RWPE1 (cell line): Measurements from ENCODE around the gene NCBP1.
A peak's percentile ranks its signal among the peaks of the same experiment; 100 is the strongest.

Experiments
- CTCF ChIA-PET: fragments of 350-600 bp; sonication (Branson Sonifier 250); formaldehyde crosslinking; extraction: SDS; loops from one replicate; lab custom pipeline; 2021; lab: Yijun Ruan, JAX
- POLR2A ChIA-PET: fragments of 400-600 bp; formaldehyde crosslinking; extraction: SDS; loops from one replicate; lab custom pipeline; 2020; ENCODE audit warnings: antibody characterized with exemption; ENCODE audit not compliant: low non-redundant PET; lab: Yijun Ruan, JAX
- DNase-seq: peaks from one replicate; pipeline ENCODE4 v3.0.0; 2012; ENCODE audit warnings: low spot score
- H3K27ac ChIP-seq: fragments of 450-650 bp; 2 replicates; pipeline ENCODE4 v1.5.1; 2017
- CTCF ChIP-seq: fragments of 450-650 bp; conservative IDR thresholded peaks from 2 replicates; pipeline ENCODE4 v1.5.1; 2017; ENCODE audit warnings: low read depth, mild to moderate bottlenecking

The NCBP1 gene

GRCh38 chr9:97632248-97632984, 1.2 kb upstream of the NCBP1 start:
- CTCF ChIA-PET, result interaction anchor here (0.6 to 1.3 kb wide), 4 partner anchors 8 to 79 kb away, joined by 3 to 5 read pairs (median 4); no protein-coding TSS in a partner anchor
- TF ChIP-seq CTCF, result no peak

GRCh38 chr9:97633859-97634490, 354 bp downstream of the NCBP1 start:
- peak overlapping the region; percentile 100 for H3K27ac ChIP-seq
- DNase-seq, result peak; percentile 15
- ChIA-PET POLR2A (interaction anchor here (0.6 to 2.0 kb wide), 4 partner anchors 11 to 86 kb away, joined by 3 to 7 read pairs (median 3); no protein-coding TSS in a partner anchor), CTCF (interaction anchor here (0.7 to 1.3 kb wide), 3 partner anchors 18 to 346 kb away, joined by 5 to 7 read pairs (median 5); no protein-coding TSS in a partner anchor)
- TF ChIP-seq CTCF, result no peak

More at GRCh38 chr9:97632248-97632984, 1.2 kb upstream of the NCBP1 start:
- H3K27ac ChIP-seq, result peak overlapping the region; percentile 100
- DNase-seq, result no peak
- POLR2A ChIA-PET, result interaction anchor here (1.5 to 2.0 kb wide), 2 partner anchors 9 to 13 kb away, joined by 4 to 7 read pairs; no protein-coding TSS in a partner anchor

DNA sequence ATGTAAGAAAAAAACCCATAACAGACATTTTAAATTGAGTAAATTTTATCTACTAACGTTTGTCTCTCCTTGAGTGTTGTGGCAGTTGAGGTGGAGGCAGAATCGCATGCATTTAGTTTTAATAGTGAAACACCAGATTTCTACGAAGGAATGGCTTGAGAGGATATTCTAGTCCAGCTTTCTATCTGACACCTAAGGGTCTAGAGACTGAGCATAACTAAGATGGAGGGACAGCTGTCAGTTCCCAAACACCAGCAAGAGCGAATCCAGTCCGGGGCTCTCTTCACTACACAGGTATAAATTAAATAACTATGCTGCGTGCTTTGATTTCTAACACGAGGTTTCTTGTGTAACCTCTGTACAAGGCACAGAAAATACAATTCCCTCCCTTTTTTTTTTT, 1.4 kb downstream of the NCBP1 start:
- TF ChIP-seq CTCF, result no peak
- POLR2A ChIA-PET, result no interaction called here
- DNase-seq, result no peak
- CTCF ChIA-PET, result no interaction called here
- H3K27ac ChIP-seq, result peak overlapping the region; percentile 24

GRCh38 chr9:97636903-97637302, 3.3 kb downstream of the NCBP1 start:
- no peak overlapping the region for H3K27ac ChIP-seq
- ChIA-PET POLR2A (no interaction called here), CTCF (interaction anchor here (0.9 kb wide), 1 partner anchor 68 kb away, joined by 3 read pairs; no protein-coding TSS in a partner anchor)
- TF ChIP-seq CTCF, result no peak
- DNase-seq, result no peak

DNA sequence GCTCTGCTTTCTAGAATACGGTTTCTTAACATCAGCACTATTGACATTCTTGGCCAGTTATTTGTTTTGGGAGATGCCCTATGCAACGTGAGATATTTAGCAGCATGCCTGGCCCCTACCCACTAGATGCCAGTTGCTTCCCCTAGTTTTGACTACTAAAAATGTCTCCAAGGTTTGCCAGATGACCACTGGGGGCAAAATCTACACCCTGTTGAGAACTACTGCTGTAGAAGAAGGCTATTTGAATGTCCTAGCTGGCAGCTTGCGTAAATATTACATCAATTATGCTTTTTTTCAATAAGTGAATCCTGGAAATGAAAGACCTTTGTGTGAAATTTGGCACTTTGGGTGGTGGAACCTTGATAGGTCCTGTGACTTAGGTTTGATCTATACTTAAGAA, 5.0 kb downstream of the NCBP1 start:
- CTCF ChIA-PET, result interaction anchor here (0.6 to 1.2 kb wide), 3 partner anchors 12 to 112 kb away, joined by 3 to 4 read pairs (median 3); no protein-coding TSS in a partner anchor

More for the DNA sequence above, 5.0 kb downstream of the NCBP1 start:
- DNase-seq, result no peak
- no peak overlapping the region for H3K27ac ChIP-seq
- POLR2A ChIA-PET, result no interaction called here
- no peak for TF ChIP-seq CTCF
